ENCODE data around the gene MEGF10.

Gene MEGF10

DNA sequence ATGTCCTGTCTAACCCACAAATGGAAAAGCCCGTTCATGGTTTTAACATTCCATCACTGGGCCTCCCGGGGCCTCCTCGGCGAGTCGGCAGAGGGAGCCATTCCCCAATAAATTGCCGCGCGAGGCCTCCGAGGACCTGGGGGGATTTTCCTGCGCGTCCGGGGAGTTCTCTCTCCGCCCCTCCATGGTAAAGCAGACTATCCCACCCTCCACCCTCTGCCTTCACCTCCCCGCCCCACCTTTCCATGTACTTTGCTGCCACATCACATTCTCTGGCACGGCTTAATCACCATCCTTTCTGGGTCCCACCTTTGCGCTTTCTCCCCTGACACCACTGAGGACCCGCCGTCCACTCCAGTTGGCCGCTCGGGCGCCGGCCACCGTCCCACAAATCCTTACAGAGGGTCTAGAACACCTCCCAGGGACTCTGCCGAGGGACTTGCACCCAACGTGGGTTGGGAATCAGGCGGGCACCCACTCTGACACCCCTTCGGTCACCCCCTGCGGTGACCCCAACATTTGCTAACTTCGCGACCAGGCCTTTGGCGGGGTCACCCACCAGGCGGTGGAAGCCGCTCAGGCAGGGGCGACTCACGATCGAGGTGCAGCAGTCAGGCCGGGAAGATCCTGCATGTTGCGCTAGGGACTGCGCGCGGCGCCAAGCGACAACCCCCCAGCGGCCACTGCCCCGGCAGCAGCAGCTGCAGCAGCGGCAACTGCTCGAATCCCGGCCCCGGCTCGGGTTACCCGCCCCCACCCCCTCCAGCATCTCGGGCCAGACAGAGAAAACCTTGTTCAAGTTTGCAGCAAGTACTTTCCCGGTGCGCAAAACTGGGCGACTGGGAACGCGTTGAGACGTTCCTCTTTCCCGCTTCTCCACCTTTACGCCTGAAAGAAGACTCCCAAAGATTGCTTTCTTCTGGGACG, at the start of gene MEGF10:
MEGF10 (plus strand) TSS at position 778 of the 927 bp plus-strand sequence. CDS start 40,513 bp downstream, outside the sequence.
- H2AFZ ChIP-seq (ENCODE audit: low read depth, low read length) = no peak within 1 kb of the TSS

GRCh38 chr5:127243011-127243410, 47.6 kb upstream of the MEGF10 start:
- no peaks in the 10 kb centered on the region for H3K79me2 ChIP-seq (ENCODE audit: insufficient read depth, low read length)
- H3K9me3 ChIP-seq (ENCODE audit: insufficient read depth, low read length, severe bottlenecking) = no peaks in the 10 kb centered on the region
- no peak for TF ChIP-seq EZH2 (IDR thresholded peaks at IDR 0.05; ENCODE audit: borderline replicate concordance, low read depth, low read length, severe bottlenecking)
- TF ChIP-seq, protein P1, sequence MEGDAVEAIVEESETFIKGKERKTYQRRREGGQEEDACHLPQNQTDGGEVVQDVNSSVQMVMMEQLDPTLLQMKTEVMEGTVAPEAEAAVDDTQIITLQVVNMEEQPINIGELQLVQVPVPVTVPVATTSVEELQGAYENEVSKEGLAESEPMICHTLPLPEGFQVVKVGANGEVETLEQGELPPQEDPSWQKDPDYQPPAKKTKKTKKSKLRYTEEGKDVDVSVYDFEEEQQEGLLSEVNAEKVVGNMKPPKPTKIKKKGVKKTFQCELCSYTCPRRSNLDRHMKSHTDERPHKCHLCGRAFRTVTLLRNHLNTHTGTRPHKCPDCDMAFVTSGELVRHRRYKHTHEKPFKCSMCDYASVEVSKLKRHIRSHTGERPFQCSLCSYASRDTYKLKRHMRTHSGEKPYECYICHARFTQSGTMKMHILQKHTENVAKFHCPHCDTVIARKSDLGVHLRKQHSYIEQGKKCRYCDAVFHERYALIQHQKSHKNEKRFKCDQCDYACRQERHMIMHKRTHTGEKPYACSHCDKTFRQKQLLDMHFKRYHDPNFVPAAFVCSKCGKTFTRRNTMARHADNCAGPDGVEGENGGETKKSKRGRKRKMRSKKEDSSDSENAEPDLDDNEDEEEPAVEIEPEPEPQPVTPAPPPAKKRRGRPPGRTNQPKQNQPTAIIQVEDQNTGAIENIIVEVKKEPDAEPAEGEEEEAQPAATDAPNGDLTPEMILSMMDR (IDR thresholded peaks at IDR 0.05; ENCODE audit: borderline replicate concordance, extremely low read depth, low read length, poor library complexity, severe bottlenecking) = no peak
- no peaks in the 10 kb centered on the region for H3K27me3 ChIP-seq (ENCODE audit: insufficient read depth, low read length, poor library complexity)
- H3K4me2 ChIP-seq (ENCODE audit: insufficient read depth, low read length) = no peak overlapping the region
- no peak overlapping the region for H2AFZ ChIP-seq (ENCODE audit: low read depth, low read length)
- no peaks in the 10 kb centered on the region for H3K36me3 ChIP-seq (ENCODE audit: insufficient read depth, low read length)
- no peak for DNase-seq
- no peak for ATAC-seq (ENCODE audit: insufficient read depth, low read depth)
- H4K20me1 ChIP-seq (ENCODE audit: insufficient read depth, low read length) = no peaks in the 10 kb centered on the region
- no peak overlapping the region for H3K9ac ChIP-seq (ENCODE audit: low read depth, low read length)
- H3K4me3 ChIP-seq (ENCODE audit: low read depth in 1 of 2, low read length in 2 of 2) = no peak overlapping the region
- H3K4me1 ChIP-seq (ENCODE audit: insufficient read depth, low read length) = no peaks in the 10 kb centered on the region
- H3K27ac ChIP-seq (ENCODE audit: low read length) = no peak overlapping the region

More for the DNA sequence above, at the start of gene MEGF10:
- Histone ChIP-seq H3K4me1 (ENCODE audit: insufficient read depth, low read length) (no peaks in the 10 kb centered on the region), H3K27ac (ENCODE audit: low read length) (no peak within 1 kb of the TSS), H3K9me3 (ENCODE audit: insufficient read depth, low read length, severe bottlenecking) (no peaks in the 10 kb centered on the region), H3K79me2 (ENCODE audit: insufficient read depth, low read length) (no peaks in the 10 kb centered on the region), H3K9ac (ENCODE audit: low read depth, low read length) (no peak within 1 kb of the TSS), H3K4me3 (ENCODE audit: low read depth in 1 of 2, low read length in 2 of 2) (no peak within 1 kb of the TSS), H3K4me2 (ENCODE audit: insufficient read depth, low read length) (no peak within 1 kb of the TSS), H4K20me1 (ENCODE audit: insufficient read depth, low read length) (no peaks in the 10 kb centered on the region), H3K36me3 (ENCODE audit: insufficient read depth, low read length) (no peaks in the 10 kb centered on the region), H3K27me3 (ENCODE audit: insufficient read depth, low read length, poor library complexity) (no peaks in the 10 kb centered on the region)
- no peak for TF ChIP-seq EZH2 (IDR thresholded peaks at IDR 0.05; ENCODE audit: borderline replicate concordance, low read depth, low read length, severe bottlenecking)
- ATAC-seq (ENCODE audit: insufficient read depth, low read depth) (no peak), DNase-seq (no peak)

GRCh38 chr5:127254729-127255284, 35.8 kb upstream of the MEGF10 start:
- H3K27me3 ChIP-seq (ENCODE audit: insufficient read depth, low read length, poor library complexity) = no peaks in the 10 kb centered on the region
- H3K4me3 ChIP-seq (ENCODE audit: low read depth in 1 of 2, low read length in 2 of 2) = no peak overlapping the region
- H3K4me2 ChIP-seq (ENCODE audit: insufficient read depth, low read length) = no peak overlapping the region
- ATAC-seq (ENCODE audit: insufficient read depth, low read depth) (no peak), DNase-seq (no peak)
- H3K4me1 ChIP-seq (ENCODE audit: insufficient read depth, low read length) = no peaks in the 10 kb centered on the region
- H3K27ac ChIP-seq (ENCODE audit: low read length) = no peak overlapping the region
- no peak overlapping the region for H3K9ac ChIP-seq (ENCODE audit: low read depth, low read length)
- no peak for TF ChIP-seq EZH2 (IDR thresholded peaks at IDR 0.05; ENCODE audit: borderline replicate concordance, low read depth, low read length, severe bottlenecking)
- TF ChIP-seq, protein P1 (IDR thresholded peaks at IDR 0.05; ENCODE audit: borderline replicate concordance, extremely low read depth, low read length, poor library complexity, severe bottlenecking) = no peak
- H3K36me3 ChIP-seq (ENCODE audit: insufficient read depth, low read length) = no peaks in the 10 kb centered on the region
- no peak overlapping the region for H2AFZ ChIP-seq (ENCODE audit: low read depth, low read length)
- H4K20me1 ChIP-seq (ENCODE audit: insufficient read depth, low read length) = no peaks in the 10 kb centered on the region
- H3K79me2 ChIP-seq (ENCODE audit: insufficient read depth, low read length) = no peaks in the 10 kb centered on the region
- peaks cover 4% of the 10 kb centered on the region for H3K9me3 ChIP-seq (ENCODE audit: insufficient read depth, low read length, severe bottlenecking)
